ENCODE results near the gene MPV17. TPM values are rescaled to one million over a fixed set of nuclear protein-coding genes. Genes with fewer than 3 reads are reported as not detected.

The MPV17 gene
- total RNA-seq, 4 donors from 2014 or later, result 51.8 to 87.5 (median 68.4) TPM

- H3K27ac ChIP-seq, result no peak overlapping the region
- H3K36me3 ChIP-seq, result no peaks in the 10 kb centered on the region
- peaks cover 4% of the 10 kb centered on the region for H3K27me3 ChIP-seq
- no peaks in the 10 kb centered on the region for H3K9me3 ChIP-seq
- no peak for DNase-seq (ENCODE audit: low spot score in 2 of 2)
- H3K4me1 ChIP-seq, result peaks cover 5% of the 10 kb centered on the region
- TF ChIP-seq, protein P1, sequence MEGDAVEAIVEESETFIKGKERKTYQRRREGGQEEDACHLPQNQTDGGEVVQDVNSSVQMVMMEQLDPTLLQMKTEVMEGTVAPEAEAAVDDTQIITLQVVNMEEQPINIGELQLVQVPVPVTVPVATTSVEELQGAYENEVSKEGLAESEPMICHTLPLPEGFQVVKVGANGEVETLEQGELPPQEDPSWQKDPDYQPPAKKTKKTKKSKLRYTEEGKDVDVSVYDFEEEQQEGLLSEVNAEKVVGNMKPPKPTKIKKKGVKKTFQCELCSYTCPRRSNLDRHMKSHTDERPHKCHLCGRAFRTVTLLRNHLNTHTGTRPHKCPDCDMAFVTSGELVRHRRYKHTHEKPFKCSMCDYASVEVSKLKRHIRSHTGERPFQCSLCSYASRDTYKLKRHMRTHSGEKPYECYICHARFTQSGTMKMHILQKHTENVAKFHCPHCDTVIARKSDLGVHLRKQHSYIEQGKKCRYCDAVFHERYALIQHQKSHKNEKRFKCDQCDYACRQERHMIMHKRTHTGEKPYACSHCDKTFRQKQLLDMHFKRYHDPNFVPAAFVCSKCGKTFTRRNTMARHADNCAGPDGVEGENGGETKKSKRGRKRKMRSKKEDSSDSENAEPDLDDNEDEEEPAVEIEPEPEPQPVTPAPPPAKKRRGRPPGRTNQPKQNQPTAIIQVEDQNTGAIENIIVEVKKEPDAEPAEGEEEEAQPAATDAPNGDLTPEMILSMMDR (IDR thresholded peaks at IDR 0.05), result no peak
- no peak for TF ChIP-seq POLR2A (IDR thresholded peaks at IDR 0.05)
- no peak for TF ChIP-seq POLR2AphosphoS5 (IDR thresholded peaks at IDR 0.05)
- TF ChIP-seq EP300 (IDR thresholded peaks at IDR 0.05), result no peak
- 81% methylated on average over 14 of the region's 18 CpGs for WGBS
- H3K4me3 ChIP-seq, result no peak overlapping the region
Measured at GRCh38 chr2:27298391-27299080, 24.4 kb downstream of the MPV17 start.

- WGBS, result 81% methylated on average over 3 of the region's 3 CpGs
- no peaks in the 10 kb centered on the region for H3K9me3 ChIP-seq
- H3K36me3 ChIP-seq, result no peaks in the 10 kb centered on the region
- H3K4me1 ChIP-seq, result no peaks in the 10 kb centered on the region
- H3K27me3 ChIP-seq, result peaks cover 5% of the 10 kb centered on the region
- no peak overlapping the region for H3K27ac ChIP-seq
- no peak overlapping the region for H3K4me3 ChIP-seq
- TF ChIP-seq POLR2AphosphoS5 (IDR thresholded peaks at IDR 0.05) (no peak), POLR2A (IDR thresholded peaks at IDR 0.05) (no peak), EP300 (IDR thresholded peaks at IDR 0.05) (no peak)
- TF ChIP-seq, protein P1 (IDR thresholded peaks at IDR 0.05), result no peak
- no peak for DNase-seq (ENCODE audit: low spot score in 2 of 2)
Measured at GRCh38 chr2:27297195-27297594, 25.7 kb downstream of the MPV17 start.

DNA sequence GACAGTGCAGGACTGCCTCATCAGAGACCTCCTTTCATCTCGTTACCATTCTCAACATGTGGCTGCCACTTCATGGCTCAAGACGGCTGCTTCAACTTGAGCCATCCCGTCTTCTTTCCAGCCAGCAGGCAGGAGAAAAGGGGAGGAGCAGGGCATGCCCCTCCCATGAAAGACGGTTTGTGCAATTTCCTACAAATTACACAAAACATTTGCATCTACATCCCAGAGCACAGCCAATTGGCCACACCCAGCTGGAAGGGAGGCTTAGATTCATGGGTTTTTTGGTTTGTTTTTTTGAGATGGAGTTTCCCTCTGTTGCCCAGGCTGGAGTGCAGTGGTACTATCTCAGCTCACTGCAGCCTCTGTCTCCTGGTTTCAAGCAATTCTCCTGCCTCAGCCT lies 26.4 kb downstream of the MPV17 start:
- no peak for TF ChIP-seq POLR2AphosphoS5 (IDR thresholded peaks at IDR 0.05)
- TF ChIP-seq POLR2A (IDR thresholded peaks at IDR 0.05), result no peak
- TF ChIP-seq EP300 (IDR thresholded peaks at IDR 0.05), result no peak
- TF ChIP-seq, protein P1 (IDR thresholded peaks at IDR 0.05), result no peak
- no peaks in the 10 kb centered on the region for H3K9me3 ChIP-seq
- no peak overlapping the region for H3K27ac ChIP-seq
- no peak for DNase-seq (ENCODE audit: low spot score in 2 of 2)
- no peak overlapping the region for H3K4me3 ChIP-seq
- H3K36me3 ChIP-seq, result no peaks in the 10 kb centered on the region
- H3K4me1 ChIP-seq, result no peaks in the 10 kb centered on the region
- 47% methylated on average over 4 of the region's 4 CpGs for WGBS
- peaks cover 12% of the 10 kb centered on the region for H3K27me3 ChIP-seq

- peaks cover 15% of the 10 kb centered on the region for H3K27me3 ChIP-seq
- 89% methylated on average over 8 of the region's 8 CpGs for WGBS
- H3K9me3 ChIP-seq, result no peaks in the 10 kb centered on the region
- no peak for DNase-seq (ENCODE audit: low spot score in 2 of 2)
- TF ChIP-seq POLR2A (IDR thresholded peaks at IDR 0.05) (no peak), EP300 (IDR thresholded peaks at IDR 0.05) (no peak), POLR2AphosphoS5 (IDR thresholded peaks at IDR 0.05) (no peak)
- TF ChIP-seq, protein P1 (IDR thresholded peaks at IDR 0.05), result no peak
- no peak overlapping the region for H3K4me3 ChIP-seq
- H3K4me1 ChIP-seq, result no peaks in the 10 kb centered on the region
- H3K36me3 ChIP-seq, result no peaks in the 10 kb centered on the region
- no peak overlapping the region for H3K27ac ChIP-seq
Measured at GRCh38 chr2:27294928-27295327, 28.0 kb downstream of the MPV17 start.

DNA sequence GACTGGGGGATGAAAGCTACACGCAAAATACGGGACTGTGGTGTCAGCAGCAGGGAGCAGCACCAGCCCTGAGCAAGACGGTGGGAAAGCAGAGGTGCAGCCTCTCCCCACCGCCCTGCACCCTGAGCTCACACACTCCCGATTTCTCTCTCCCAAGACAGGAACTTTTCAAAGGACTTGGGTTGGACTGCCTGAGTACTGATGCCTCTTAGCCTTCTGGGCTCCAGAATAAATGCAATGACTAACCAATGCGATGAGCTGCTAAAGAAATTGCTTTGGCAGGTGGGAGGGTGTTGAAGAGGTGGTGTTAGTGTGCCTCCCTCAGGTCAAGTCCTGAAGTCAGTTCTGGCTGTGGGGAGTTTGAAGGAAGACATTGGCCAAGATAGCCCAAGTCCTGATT lies 31.0 kb downstream of the MPV17 start:
- 51% methylated on average over 6 of the region's 6 CpGs for WGBS
- Histone ChIP-seq H3K9me3 (no peaks in the 10 kb centered on the region), H3K36me3 (no peaks in the 10 kb centered on the region), H3K4me1 (no peaks in the 10 kb centered on the region), H3K27me3 (peaks cover 16% of the 10 kb centered on the region), H3K27ac (no peak overlapping the region), H3K4me3 (no peak overlapping the region)
- DNase-seq (ENCODE audit: low spot score in 2 of 2), result no peak
- TF ChIP-seq EP300 (IDR thresholded peaks at IDR 0.05), result no peak
- no peak for TF ChIP-seq POLR2AphosphoS5 (IDR thresholded peaks at IDR 0.05)
- no peak for TF ChIP-seq POLR2A (IDR thresholded peaks at IDR 0.05)
- TF ChIP-seq, protein P1 (IDR thresholded peaks at IDR 0.05), result no peak

All from suprapubic skin (tissue), 4 donors.